ENCODE results near the gene DVL1.
A peak's percentile ranks its signal among the peaks of the same experiment; 100 is the strongest.

The DVL1 gene

DNA sequence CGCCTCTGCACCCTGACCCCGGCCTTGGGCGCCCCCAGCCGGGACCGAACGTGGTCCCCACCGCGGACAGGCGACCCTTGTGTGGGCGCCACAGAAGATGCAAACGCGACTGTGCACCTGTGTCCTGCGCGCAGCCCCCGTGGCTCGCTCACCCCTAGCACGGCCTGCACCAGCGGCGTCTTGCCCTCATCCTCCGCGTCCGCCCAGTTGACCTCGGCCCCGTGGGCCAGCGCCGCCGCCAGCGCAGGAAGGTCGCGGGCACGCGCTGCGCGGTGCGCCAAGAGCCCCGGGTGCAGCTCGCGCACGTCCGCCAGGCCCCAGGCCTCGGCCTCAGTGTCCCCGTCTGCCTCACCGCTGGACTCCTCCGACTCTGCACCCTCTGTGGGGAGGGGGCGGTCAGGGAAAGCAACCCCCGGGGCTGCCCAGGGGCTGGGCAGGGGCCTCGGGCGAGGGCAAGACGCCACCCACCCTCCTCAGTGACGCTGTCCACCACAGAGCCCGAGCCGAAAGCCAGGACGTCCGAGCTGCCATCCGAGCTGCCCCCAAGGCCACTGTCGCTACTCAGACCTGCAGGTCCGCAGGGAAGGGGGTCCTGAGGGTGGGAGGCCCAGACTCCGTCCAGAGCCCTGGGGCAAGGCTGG is 54.8 kb downstream of the DVL1 start:
- Mint-ChIP-seq H3K36me3 (ENCODE audit: low read depth) (no peaks in the 10 kb centered on the region), H3K27ac (no peak overlapping the region), H3K27me3 (ENCODE audit: low read depth) (no peaks in the 10 kb centered on the region), H3K4me1 (no peaks in the 10 kb centered on the region), H3K9me3 (no peaks in the 10 kb centered on the region), H3K4me3 (no peak overlapping the region)
- TF ChIP-seq, protein P1, sequence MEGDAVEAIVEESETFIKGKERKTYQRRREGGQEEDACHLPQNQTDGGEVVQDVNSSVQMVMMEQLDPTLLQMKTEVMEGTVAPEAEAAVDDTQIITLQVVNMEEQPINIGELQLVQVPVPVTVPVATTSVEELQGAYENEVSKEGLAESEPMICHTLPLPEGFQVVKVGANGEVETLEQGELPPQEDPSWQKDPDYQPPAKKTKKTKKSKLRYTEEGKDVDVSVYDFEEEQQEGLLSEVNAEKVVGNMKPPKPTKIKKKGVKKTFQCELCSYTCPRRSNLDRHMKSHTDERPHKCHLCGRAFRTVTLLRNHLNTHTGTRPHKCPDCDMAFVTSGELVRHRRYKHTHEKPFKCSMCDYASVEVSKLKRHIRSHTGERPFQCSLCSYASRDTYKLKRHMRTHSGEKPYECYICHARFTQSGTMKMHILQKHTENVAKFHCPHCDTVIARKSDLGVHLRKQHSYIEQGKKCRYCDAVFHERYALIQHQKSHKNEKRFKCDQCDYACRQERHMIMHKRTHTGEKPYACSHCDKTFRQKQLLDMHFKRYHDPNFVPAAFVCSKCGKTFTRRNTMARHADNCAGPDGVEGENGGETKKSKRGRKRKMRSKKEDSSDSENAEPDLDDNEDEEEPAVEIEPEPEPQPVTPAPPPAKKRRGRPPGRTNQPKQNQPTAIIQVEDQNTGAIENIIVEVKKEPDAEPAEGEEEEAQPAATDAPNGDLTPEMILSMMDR (IDR thresholded peaks at IDR 0.05; ENCODE audit: unreplicated experiment in 3 of 3): no peak

DNA sequence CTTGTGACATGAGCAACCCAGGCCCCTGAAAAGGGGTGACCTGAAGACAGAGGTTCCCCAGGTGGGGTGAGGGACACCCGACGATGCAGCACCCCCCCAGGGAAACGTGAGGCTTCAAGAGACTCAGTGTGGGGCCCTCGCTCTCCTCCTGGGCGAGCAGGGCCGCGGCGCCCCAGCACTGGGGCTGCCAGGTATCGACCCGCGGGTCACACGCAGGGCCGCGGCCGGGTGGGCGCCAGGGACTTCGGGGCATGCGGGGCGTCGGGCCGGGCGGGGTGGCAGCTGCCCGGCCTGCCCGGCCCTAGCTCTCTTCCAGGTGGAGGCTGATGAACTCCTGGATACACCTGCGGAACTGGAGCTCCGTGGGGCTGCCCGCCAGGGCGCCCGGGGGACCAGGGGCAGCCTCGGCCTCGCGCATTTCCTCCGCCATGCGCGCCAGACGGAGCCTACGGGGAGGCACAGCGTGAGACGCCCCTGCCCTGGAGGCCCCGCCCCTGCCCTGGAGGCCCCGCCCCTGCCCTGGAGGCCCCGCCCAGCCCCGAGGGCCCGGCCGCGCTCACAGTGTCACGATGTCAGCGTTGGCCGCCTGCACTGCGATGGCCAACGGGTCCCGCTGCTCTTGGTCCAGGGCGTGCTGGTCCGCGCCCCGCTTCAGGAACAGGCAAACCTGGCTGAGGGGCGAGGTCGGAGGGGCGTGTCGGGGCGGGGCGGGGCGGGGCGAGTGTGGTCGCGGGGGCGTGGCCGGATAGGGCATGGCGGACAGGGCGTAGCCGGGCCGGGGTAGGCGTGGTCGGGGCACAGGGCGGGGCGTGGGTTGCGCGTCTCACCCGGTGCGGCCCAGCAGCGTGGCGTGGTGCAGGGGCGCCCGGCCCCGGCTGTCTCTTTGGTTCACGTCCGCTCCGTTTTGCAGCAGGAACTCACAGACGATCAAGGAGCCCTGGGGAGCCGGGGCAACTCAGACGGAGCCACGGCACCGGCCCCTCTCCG is 55.7 kb downstream of the DVL1 start:
- H3K27ac Mint-ChIP-seq: no peak overlapping the region
- no peaks in the 10 kb centered on the region for H3K4me1 Mint-ChIP-seq
- no peak overlapping the region for H3K4me3 Mint-ChIP-seq
- H3K27me3 Mint-ChIP-seq (ENCODE audit: low read depth): no peaks in the 10 kb centered on the region
- TF ChIP-seq, protein P1 (IDR thresholded peaks at IDR 0.05; ENCODE audit: unreplicated experiment in 3 of 3): no peak
- no peaks in the 10 kb centered on the region for H3K9me3 Mint-ChIP-seq
- no peaks in the 10 kb centered on the region for H3K36me3 Mint-ChIP-seq (ENCODE audit: low read depth)

DNA sequence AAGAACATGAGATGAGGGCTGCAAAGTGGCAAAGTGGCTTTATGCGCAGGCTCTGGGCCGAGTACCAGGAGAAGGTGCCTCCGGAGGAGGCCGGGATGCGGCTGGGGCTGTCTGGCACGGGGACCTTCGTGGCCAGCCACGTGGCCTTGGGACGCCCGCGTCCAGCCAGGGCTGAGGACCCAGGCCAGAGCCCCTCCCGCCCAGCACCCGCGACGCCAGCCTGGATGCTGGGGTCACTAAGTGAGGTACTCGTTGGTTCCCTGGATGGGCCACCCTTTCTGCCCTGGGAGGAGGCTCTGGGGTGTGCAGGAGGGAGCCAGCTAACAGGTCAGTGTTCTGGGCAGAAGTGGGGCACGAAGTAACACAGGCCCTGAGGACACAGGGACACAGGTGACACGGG is 56.4 kb downstream of the DVL1 start:
- Mint-ChIP-seq H3K27ac (no peak overlapping the region), H3K27me3 (ENCODE audit: low read depth) (no peaks in the 10 kb centered on the region), H3K4me3 (no peak overlapping the region), H3K36me3 (ENCODE audit: low read depth) (no peaks in the 10 kb centered on the region), H3K4me1 (no peaks in the 10 kb centered on the region), H3K9me3 (no peaks in the 10 kb centered on the region)
- TF ChIP-seq, protein P1 (IDR thresholded peaks at IDR 0.05; ENCODE audit: unreplicated experiment in 3 of 3): no peak

DNA sequence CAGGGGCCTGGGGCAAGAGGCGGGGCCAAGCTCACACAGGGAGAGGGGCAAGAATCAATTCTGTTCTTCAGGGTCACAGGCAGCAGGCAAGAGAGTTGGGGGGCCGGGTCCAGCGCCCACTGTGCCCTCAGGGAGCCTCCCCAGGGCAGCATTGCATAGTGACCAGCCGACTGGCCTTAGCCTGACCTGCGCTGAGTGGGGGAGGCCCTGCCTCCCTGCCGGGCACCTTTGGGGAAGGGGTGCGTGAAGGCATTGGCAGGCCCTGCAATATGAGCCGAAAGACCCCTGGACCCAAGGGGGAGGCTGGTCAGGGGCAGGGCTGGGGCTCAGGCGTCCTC is 56.8 kb downstream of the DVL1 start:
- no peaks in the 10 kb centered on the region for H3K36me3 Mint-ChIP-seq (ENCODE audit: low read depth)
- no peaks in the 10 kb centered on the region for H3K9me3 Mint-ChIP-seq
- TF ChIP-seq, protein P1 (IDR thresholded peaks at IDR 0.05; ENCODE audit: unreplicated experiment in 3 of 3): no peak
- H3K4me1 Mint-ChIP-seq: no peaks in the 10 kb centered on the region
- no peak overlapping the region for H3K4me3 Mint-ChIP-seq
- no peak overlapping the region for H3K27ac Mint-ChIP-seq
- H3K27me3 Mint-ChIP-seq (ENCODE audit: low read depth): no peaks in the 10 kb centered on the region

DNA sequence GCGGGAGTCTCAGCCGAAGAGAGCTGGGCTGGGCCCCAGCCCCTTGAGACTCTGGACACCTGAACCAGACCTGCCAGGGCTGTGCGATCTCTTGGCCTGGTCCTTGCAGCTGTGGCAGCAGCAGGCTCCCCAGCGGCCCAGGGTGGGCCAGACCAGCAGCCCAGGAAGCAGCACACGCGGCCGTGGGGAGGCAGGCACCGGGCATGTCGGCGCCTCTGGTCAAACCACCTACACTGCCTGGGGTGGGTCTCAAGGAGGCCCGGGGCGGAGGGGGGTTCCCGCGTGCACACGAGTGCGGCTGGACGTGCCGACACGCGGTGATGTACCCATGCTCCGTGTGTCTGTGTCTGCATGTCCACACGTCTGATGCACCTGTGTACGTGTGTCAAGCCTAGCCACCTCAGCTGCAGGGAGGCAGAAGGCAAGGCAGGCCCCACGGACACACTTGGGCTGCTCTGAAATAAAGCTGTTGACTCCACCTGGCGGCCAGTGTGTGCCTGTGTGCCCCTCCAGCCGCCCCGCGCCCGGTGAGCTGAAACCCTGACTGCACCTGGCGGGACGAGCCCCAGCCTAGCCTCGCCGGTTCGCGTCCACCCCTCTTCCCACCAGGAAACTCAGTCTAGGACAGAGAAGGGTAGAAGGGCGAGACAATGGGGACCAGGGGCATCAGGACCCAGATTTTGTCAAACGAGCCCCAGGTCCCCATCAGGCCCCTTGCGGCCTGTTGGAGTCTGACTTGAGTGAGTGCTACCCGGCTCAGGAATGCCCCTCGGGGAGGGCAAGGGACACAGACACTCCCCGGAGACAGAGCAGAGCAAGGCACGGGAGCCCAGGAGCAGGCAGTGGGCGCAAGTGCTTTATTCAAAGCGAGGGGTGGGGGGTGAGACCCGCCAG is 57.4 kb downstream of the DVL1 start:
- no peak overlapping the region for H3K27ac Mint-ChIP-seq
- TF ChIP-seq, protein P1 (IDR thresholded peaks at IDR 0.05; ENCODE audit: unreplicated experiment in 3 of 3): peak; percentile 70 to 83 (median 70)
- no peaks in the 10 kb centered on the region for H3K36me3 Mint-ChIP-seq (ENCODE audit: low read depth)
- H3K9me3 Mint-ChIP-seq: no peaks in the 10 kb centered on the region
- H3K27me3 Mint-ChIP-seq (ENCODE audit: low read depth): no peaks in the 10 kb centered on the region
- H3K4me3 Mint-ChIP-seq: no peak overlapping the region
- no peaks in the 10 kb centered on the region for H3K4me1 Mint-ChIP-seq

All from nephron (organoid).